K562 (cell line): ENCODE measurements around the gene EMD. TPM values are rescaled to one million over a fixed set of nuclear protein-coding genes. Genes with fewer than 3 reads are reported as not detected.

ENCODE experiments used
- ARID3A ChIP-seq: IDR thresholded peaks from 2 replicates; pipeline ENCODE4 v1.6.1; 2012; ENCODE audit warnings: low read depth, low read length, improper control_type of control experiment, borderline replicate concordance
- BCOR ChIP-seq: fragments of 450-650 bp; IDR thresholded peaks from 2 replicates; pipeline ENCODE4 v1.6.1; 2016
- CGGBP1 ChIP-seq: fragments of 250-450 bp; sonication (Bioruptor Pico); IDR thresholded peaks from 2 replicates; pipeline ENCODE4 v1.9.0; 2021; ENCODE audit warnings: mild to moderate bottlenecking
- CHCHD3 ChIP-seq: fragments of 250-450 bp; sonication (Bioruptor Pico); IDR thresholded peaks from 2 replicates; pipeline ENCODE4 v2.1.2; 2022; ENCODE audit warnings: mild to moderate bottlenecking
- CTBP1 ChIP-seq: fragments of 450-650 bp; IDR thresholded peaks from 2 replicates; pipeline ENCODE4 v1.6.1; 2016; ENCODE audit warnings: borderline replicate concordance
- DMBX1 ChIP-seq: fragments of 250-450 bp; sonication (Bioruptor Pico); IDR thresholded peaks from 2 replicates; pipeline ENCODE4 v1.8.0; 2022; ENCODE audit warnings: inconsistent platforms, mild to moderate bottlenecking, moderate library complexity, borderline replicate concordance
- HNRNPH1 ChIP-seq: fragments of 200-400 bp; formaldehyde crosslinking; optimal IDR thresholded peaks from 2 replicates; pipeline ENCODE3; 2017; ENCODE audit warnings: low read depth, mild to moderate bottlenecking, low read length, moderate library complexity
- HOMEZ ChIP-seq: fragments of 250-450 bp; sonication (Bioruptor Pico); IDR thresholded peaks from 2 replicates; pipeline ENCODE4 v1.4.0; 2020; ENCODE audit warnings: mild to moderate bottlenecking, moderate library complexity
- MLLT1 ChIP-seq, 2 experiments: fragments of 450-650 bp; IDR thresholded peaks; 2 replicates each; pipeline ENCODE4 v1.6.1; 2016
- NFE2 ChIP-seq: IDR thresholded peaks from 2 replicates; pipeline ENCODE4 v1.6.1; 2014; ENCODE audit warnings: antibody characterized with exemption, low read depth
- NFRKB ChIP-seq: fragments of 450-650 bp; IDR thresholded peaks from 2 replicates; pipeline ENCODE4 v1.6.1; 2016; ENCODE audit warnings: low read depth
- NKRF ChIP-seq: fragments of 450-650 bp; IDR thresholded peaks from 2 replicates; pipeline ENCODE4 v1.6.1; 2016; ENCODE audit warnings: borderline replicate concordance
- NRF1 ChIP-seq, 2 experiments: fragments of 450-650 bp; IDR thresholded peaks in 1 of 2; conservative IDR thresholded peaks in 1 of 2; 2 replicates each; pipeline ENCODE4 v1.6.1; 2014; ENCODE audit warnings: mild to moderate bottlenecking in 2 of 2
- PHF21A ChIP-seq: fragments of 450-650 bp; IDR thresholded peaks from 2 replicates; pipeline ENCODE4 v1.6.1; 2017; ENCODE audit warnings: low read depth, borderline replicate concordance
- POLR2A ChIP-seq: fragments of 450-650 bp; conservative IDR thresholded peaks from 2 replicates; pipeline ENCODE4 v1.6.1; 2016
- PRMT5 ChIP-seq: sonication (generic); formaldehyde crosslinking; IDR thresholded peaks from 2 replicates; pipeline ENCODE4 v1.5.0; 2020; ENCODE audit warnings: missing genetic modification reagents
- RB1 ChIP-seq: fragments of 450-650 bp; IDR thresholded peaks from 2 replicates; pipeline ENCODE4 v1.6.1; 2017; ENCODE audit warnings: low read depth, mild to moderate bottlenecking
- RBBP5 ChIP-seq: fragments of 200-600 bp; sonication (generic); IDR thresholded peaks from 2 replicates; pipeline ENCODE4 v1.6.1; 2012; ENCODE audit warnings: borderline replicate concordance, mild to moderate bottlenecking, low read length, control low read depth, inconsistent platforms; ENCODE audit not compliant: insufficient read depth, poor library complexity, severe bottlenecking
- SRSF1 ChIP-seq: fragments of 200-400 bp; formaldehyde crosslinking; IDR thresholded peaks from 2 replicates; pipeline ENCODE4 v1.6.1; 2017; ENCODE audit warnings: mild to moderate bottlenecking, low read depth, low read length, moderate library complexity
- ZNF311 ChIP-seq: fragments of 250-450 bp; sonication (Bioruptor Pico); IDR thresholded peaks from 2 replicates; pipeline ENCODE4 v1.4.0; 2020; ENCODE audit warnings: mild to moderate bottlenecking, moderate library complexity
- ZNF780A ChIP-seq: fragments of 250-450 bp; sonication (Bioruptor Pico); IDR thresholded peaks from 2 replicates; pipeline ENCODE4 v1.5.0; 2021; ENCODE audit warnings: mild to moderate bottlenecking
- polyA plus RNA-seq, 8 experiments: library from polyadenylated mRNA; depleted of rRNA in 4 of 8; stranded (reverse) in 5 of 8; unstranded in 3 of 8; fragments of >200 nt; fragmentation: Nextera tagmentation in 2 of 8; fragmentation: Illumina TruSeq in 1 of 8; extraction: Ambion mirVana in 2 of 8; extraction: Trizol in 1 of 8; gene quantifications; 2 replicates each; pipeline versions ENCODE4 v1.2.1 to v1.2.3, GENCODE V29; 2011 to 2014; ENCODE audit warnings: inconsistent platforms in 1 of 8, missing spikeins in 1 of 8
- total RNA-seq, 7 experiments: library from RNA; depleted of rRNA in 6 of 7; stranded (reverse); fragments of >200 nt in 6 of 7; fragmentation: Illumina TruSeq in 2 of 7; extraction: Trizol in 2 of 7; gene quantifications; 2 replicates each; pipeline versions ENCODE4 v1.2.1 to v1.2.3, GENCODE V29; 2011 to 2021; ENCODE audit warnings: low replicate concordance in 1 of 7

The EMD gene
- total and polyA plus RNA-seq, 9 of the 15 experiments (the other 6 are each of a cell fraction or from before 2014, with no cell fraction given): 2.3 to 206 (median 61.9) TPM

- TF ChIP-seq MLLT1 (IDR thresholded peaks at IDR 0.05) (0 out of 4 replicates have a peak, but pooled peaks of 1 of the 2 experiments have one; percentile 46), RB1 (peak; percentile 55; the same call in 1 of the 2 replicates), ZNF780A (CRISPR knock-in tag) (no peak), PHF21A (no peak), RBBP5 (peak; percentile 71), NKRF (0 out of 2 replicates have a peak, but pooled peaks have one; percentile 28), CGGBP1 (no peak), ZNF311 (CRISPR knock-in tag) (no peak), NRF1 (conservative IDR thresholded peaks at IDR 0.05 in 1 of 2, IDR thresholded peaks at IDR 0.05 in 1 of 2) (peak; percentile 54 to 64; a peak in 3 of 4 replicates), BCOR (peak; percentile 97), POLR2A (peak; percentile 69), HOMEZ (CRISPR knock-in tag) (no peak), DMBX1 (CRISPR knock-in tag) (0 out of 2 replicates have a peak, but pooled peaks have one; percentile 11), NFE2 (no peak), HNRNPH1 (no peak), CHCHD3 (CRISPR knock-in tag) (no peak), PRMT5 (CRISPR knock-in tag) (no peak), NFRKB (peak; percentile 68; the same call in 1 of the 2 replicates), ARID3A (no peak), SRSF1 (no peak), CTBP1 (peak; percentile 40; the same call in 1 of the 2 replicates)
Measured at GRCh38 chrX:154428176-154429171, 49.4 kb downstream of the EMD start, which contains the start of gene ATP6AP1 (continued).
